ENCODE data around the gene UNC5B. TPM values are rescaled to one million over a fixed set of nuclear protein-coding genes. Genes with fewer than 3 reads are reported as not detected.
"Not testable (repeated sequence)": the region's sequence is repeated elsewhere in the genome, so short reads cannot be mapped to it uniquely, and the experiment has no call there.

Gene UNC5B
- total and polyA plus RNA-seq, 2 experiments from 2014 or later: 12.7 to 15.5 TPM

- H3K9me3 ChIP-seq (ENCODE audit: low read depth): no peaks in the 10 kb centered on the region
- peaks cover 19% of the 10 kb centered on the region for H3K4me1 ChIP-seq (ENCODE audit: insufficient read depth)
- no peaks in the 10 kb centered on the region for H3K36me3 ChIP-seq (replicated peaks; ENCODE audit: insufficient read depth, low read depth)
- 82% methylated on average over 15 of the region's 15 CpGs for WGBS (ENCODE audit: low lambda C conversion rate, missing lambda C conversion rate)
- no peak for TF ChIP-seq EZH2 (IDR thresholded peaks at IDR 0.05; ENCODE audit: borderline replicate concordance)
- no peak for TF ChIP-seq EZH2phosphoT487 (IDR thresholded peaks at IDR 0.05; ENCODE audit: low read depth, severe bottlenecking, unreplicated experiment)
- TF ChIP-seq CTCF (IDR thresholded peaks at IDR 0.05; ENCODE audit: poor library complexity): no peak
- H3K4me2 ChIP-seq: no peak overlapping the region
- no peak overlapping the region for H3K4me3 ChIP-seq
- peaks cover 5% of the 10 kb centered on the region for H3K79me2 ChIP-seq
- no peak overlapping the region for H2AFZ ChIP-seq
- no peaks in the 10 kb centered on the region for H3K27me3 ChIP-seq
- no peaks in the 10 kb centered on the region for H4K20me1 ChIP-seq (ENCODE audit: insufficient read depth, poor library complexity, severe bottlenecking)
- no peaks in the 10 kb centered on the region for H3K9me2 ChIP-seq (replicated peaks; ENCODE audit: insufficient read depth)
- DNase-seq (ENCODE audit: low spot score): no peak
- no peak overlapping the region for H3K27ac ChIP-seq
Observed at GRCh38 chr10:71272056-71272771, 59.8 kb downstream of the UNC5B start.

GRCh38 chr10:71272974-71273373 lies 60.6 kb downstream of the UNC5B start:
- WGBS (ENCODE audit: low lambda C conversion rate, missing lambda C conversion rate): 91% methylated on average over 11 of the region's 11 CpGs
- H3K27ac ChIP-seq; H3K4me3 ChIP-seq; H3K4me2 ChIP-seq; DNase-seq (ENCODE audit: low spot score); H2AFZ ChIP-seq; H3K79me2 ChIP-seq; H3K9me3 ChIP-seq (ENCODE audit: low read depth); H3K9me2 ChIP-seq (replicated peaks; ENCODE audit: insufficient read depth); H4K20me1 ChIP-seq (ENCODE audit: insufficient read depth, poor library complexity, severe bottlenecking); H3K36me3 ChIP-seq (replicated peaks; ENCODE audit: insufficient read depth, low read depth); H3K27me3 ChIP-seq: not testable (repeated sequence)
- H3K4me1 ChIP-seq (ENCODE audit: insufficient read depth): peaks cover 19% of the 10 kb centered on the region

- no peak overlapping the region for H2AFZ ChIP-seq
Observed at GRCh38 chr10:71273506-71273905, 61.1 kb downstream of the UNC5B start.

More at GRCh38 chr10:71273506-71273905, 61.1 kb downstream of the UNC5B start:
- WGBS (ENCODE audit: low lambda C conversion rate, missing lambda C conversion rate): 92% methylated on average over 5 of the region's 5 CpGs
- no peaks in the 10 kb centered on the region for H3K9me2 ChIP-seq (replicated peaks; ENCODE audit: insufficient read depth)
- H3K36me3 ChIP-seq (replicated peaks; ENCODE audit: insufficient read depth, low read depth): no peaks in the 10 kb centered on the region
- no peak overlapping the region for H3K4me2 ChIP-seq
- no peak overlapping the region for H3K4me3 ChIP-seq
- H3K79me2 ChIP-seq: no peaks in the 10 kb centered on the region
- no peaks in the 10 kb centered on the region for H4K20me1 ChIP-seq (ENCODE audit: insufficient read depth, poor library complexity, severe bottlenecking)
- no peaks in the 10 kb centered on the region for H3K27me3 ChIP-seq
- peaks cover 15% of the 10 kb centered on the region for H3K4me1 ChIP-seq (ENCODE audit: insufficient read depth)
- DNase-seq (ENCODE audit: low spot score): no peak
- no peak overlapping the region for H3K27ac ChIP-seq
- no peak for TF ChIP-seq CTCF (IDR thresholded peaks at IDR 0.05; ENCODE audit: poor library complexity)
- no peak for TF ChIP-seq EZH2phosphoT487 (IDR thresholded peaks at IDR 0.05; ENCODE audit: low read depth, severe bottlenecking, unreplicated experiment)
- TF ChIP-seq EZH2 (IDR thresholded peaks at IDR 0.05; ENCODE audit: borderline replicate concordance): no peak
- H3K9me3 ChIP-seq (ENCODE audit: low read depth): no peaks in the 10 kb centered on the region
